Measurements from ENCODE around the gene SEZ6L.

SEZ6L gene

DNA sequence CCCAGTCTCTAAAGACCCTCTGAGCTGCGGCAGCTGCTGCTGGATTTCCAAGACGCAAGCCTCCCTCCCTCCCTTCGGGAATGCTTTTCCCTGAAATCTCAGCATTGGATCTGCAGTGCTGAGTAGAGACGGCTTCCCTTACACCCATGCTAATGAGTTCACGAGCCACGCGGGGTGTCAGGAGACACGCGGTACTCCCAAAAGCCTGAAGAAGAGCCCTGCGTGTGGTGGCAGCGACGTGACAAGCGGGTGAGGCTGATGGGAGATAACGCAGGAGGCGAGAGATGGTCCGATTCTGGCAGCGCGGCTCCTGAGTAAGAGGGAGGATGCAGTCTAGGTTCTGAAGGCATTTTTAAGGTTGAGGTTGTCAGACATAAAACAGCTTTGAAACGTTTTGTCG lies 185.4 kb downstream of the SEZ6L start:
- Histone ChIP-seq H3K79me2 (ENCODE audit: insufficient read depth, low read depth) (no peaks in the 10 kb centered on the region), H3K27ac (no peak overlapping the region), H2AFZ (ENCODE audit: low read depth) (no peak overlapping the region), H3K4me2 (no peak overlapping the region), H3K4me1 (ENCODE audit: low read depth, poor library complexity, severe bottlenecking) (no peaks in the 10 kb centered on the region), H3K36me3 (ENCODE audit: insufficient read depth) (no peaks in the 10 kb centered on the region), H3K9ac (no peak overlapping the region), H3K4me3 (IDR thresholded peaks at IDR 0.05; ENCODE audit: insufficient read depth, low read depth, low read length) (no peak overlapping the region), H3K27me3 (ENCODE audit: insufficient read depth, low read depth) (no peaks in the 10 kb centered on the region), H4K20me1 (ENCODE audit: insufficient read depth) (no peaks in the 10 kb centered on the region)
- TF ChIP-seq, protein P1, sequence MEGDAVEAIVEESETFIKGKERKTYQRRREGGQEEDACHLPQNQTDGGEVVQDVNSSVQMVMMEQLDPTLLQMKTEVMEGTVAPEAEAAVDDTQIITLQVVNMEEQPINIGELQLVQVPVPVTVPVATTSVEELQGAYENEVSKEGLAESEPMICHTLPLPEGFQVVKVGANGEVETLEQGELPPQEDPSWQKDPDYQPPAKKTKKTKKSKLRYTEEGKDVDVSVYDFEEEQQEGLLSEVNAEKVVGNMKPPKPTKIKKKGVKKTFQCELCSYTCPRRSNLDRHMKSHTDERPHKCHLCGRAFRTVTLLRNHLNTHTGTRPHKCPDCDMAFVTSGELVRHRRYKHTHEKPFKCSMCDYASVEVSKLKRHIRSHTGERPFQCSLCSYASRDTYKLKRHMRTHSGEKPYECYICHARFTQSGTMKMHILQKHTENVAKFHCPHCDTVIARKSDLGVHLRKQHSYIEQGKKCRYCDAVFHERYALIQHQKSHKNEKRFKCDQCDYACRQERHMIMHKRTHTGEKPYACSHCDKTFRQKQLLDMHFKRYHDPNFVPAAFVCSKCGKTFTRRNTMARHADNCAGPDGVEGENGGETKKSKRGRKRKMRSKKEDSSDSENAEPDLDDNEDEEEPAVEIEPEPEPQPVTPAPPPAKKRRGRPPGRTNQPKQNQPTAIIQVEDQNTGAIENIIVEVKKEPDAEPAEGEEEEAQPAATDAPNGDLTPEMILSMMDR (conservative IDR thresholded peaks at IDR 0.05; ENCODE audit: low read depth, low read length) = no peak

DNA sequence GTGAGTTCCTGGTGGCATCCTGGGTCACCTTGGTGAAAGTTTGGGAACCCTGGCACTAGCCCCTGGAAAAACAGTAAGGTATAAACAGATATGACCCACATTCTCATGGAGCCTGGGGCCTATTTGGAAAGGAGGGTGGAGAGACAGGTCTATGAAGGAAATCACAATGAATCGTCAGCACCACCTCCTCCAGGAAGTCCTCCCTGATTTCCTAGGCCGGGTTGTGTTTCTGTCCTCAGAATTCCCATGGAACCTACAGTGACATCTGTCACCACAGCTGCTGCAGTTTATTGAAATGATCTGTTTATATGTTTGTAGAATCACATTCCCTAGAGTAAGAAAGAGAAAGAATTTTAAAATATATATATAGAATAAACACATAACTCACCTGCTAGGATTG lies 188.0 kb downstream of the SEZ6L start:
- TF ChIP-seq, protein P1 (conservative IDR thresholded peaks at IDR 0.05; ENCODE audit: low read depth, low read length) = no peak
- no peaks in the 10 kb centered on the region for H3K79me2 ChIP-seq (ENCODE audit: insufficient read depth, low read depth)
- peaks cover 2% of the 10 kb centered on the region; the same call in 1 of the 2 replicates for H3K27me3 ChIP-seq (ENCODE audit: insufficient read depth, low read depth)
- no peak overlapping the region for H3K27ac ChIP-seq
- no peaks in the 10 kb centered on the region for H3K36me3 ChIP-seq (ENCODE audit: insufficient read depth)
- no peak overlapping the region for H3K4me2 ChIP-seq
- no peak overlapping the region for H3K9ac ChIP-seq
- no peak overlapping the region for H2AFZ ChIP-seq (ENCODE audit: low read depth)
- H4K20me1 ChIP-seq (ENCODE audit: insufficient read depth) = no peaks in the 10 kb centered on the region
- H3K4me3 ChIP-seq (IDR thresholded peaks at IDR 0.05; ENCODE audit: insufficient read depth, low read depth, low read length) = no peak overlapping the region
- peaks cover 10% of the 10 kb centered on the region for H3K4me1 ChIP-seq (ENCODE audit: low read depth, poor library complexity, severe bottlenecking)

DNA sequence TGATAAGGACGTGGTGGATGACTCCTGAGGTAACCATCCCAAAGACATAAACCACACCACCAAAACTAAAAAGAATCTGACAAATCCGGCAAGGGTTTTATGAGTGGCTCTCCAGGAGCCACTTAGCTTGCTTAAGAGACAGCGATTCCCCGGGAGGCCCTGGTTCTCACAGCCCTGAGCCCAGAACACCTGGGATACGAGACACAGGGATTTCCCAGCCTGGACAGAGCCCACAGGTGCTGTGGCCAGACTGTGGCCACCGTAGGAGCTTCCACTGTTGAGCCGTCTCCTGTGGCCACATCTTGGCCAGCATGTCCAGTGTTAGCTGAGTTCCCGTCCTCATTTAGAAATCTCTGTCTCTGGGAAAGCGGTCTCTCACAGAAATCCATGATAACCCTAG lies 188.6 kb downstream of the SEZ6L start:
- no peak overlapping the region for H3K4me3 ChIP-seq (IDR thresholded peaks at IDR 0.05; ENCODE audit: insufficient read depth, low read depth, low read length)
- no peaks in the 10 kb centered on the region for H4K20me1 ChIP-seq (ENCODE audit: insufficient read depth)
- peaks cover 5% of the 10 kb centered on the region; the same call in 1 of the 2 replicates for H3K27me3 ChIP-seq (ENCODE audit: insufficient read depth, low read depth)
- no peak overlapping the region for H3K27ac ChIP-seq
- peaks cover 10% of the 10 kb centered on the region for H3K4me1 ChIP-seq (ENCODE audit: low read depth, poor library complexity, severe bottlenecking)
- H3K79me2 ChIP-seq (ENCODE audit: insufficient read depth, low read depth) = no peaks in the 10 kb centered on the region
- no peak overlapping the region for H2AFZ ChIP-seq (ENCODE audit: low read depth)
- H3K36me3 ChIP-seq (ENCODE audit: insufficient read depth) = no peaks in the 10 kb centered on the region
- TF ChIP-seq, protein P1 (conservative IDR thresholded peaks at IDR 0.05; ENCODE audit: low read depth, low read length) = no peak
- no peak overlapping the region for H3K4me2 ChIP-seq
- no peak overlapping the region for H3K9ac ChIP-seq

DNA sequence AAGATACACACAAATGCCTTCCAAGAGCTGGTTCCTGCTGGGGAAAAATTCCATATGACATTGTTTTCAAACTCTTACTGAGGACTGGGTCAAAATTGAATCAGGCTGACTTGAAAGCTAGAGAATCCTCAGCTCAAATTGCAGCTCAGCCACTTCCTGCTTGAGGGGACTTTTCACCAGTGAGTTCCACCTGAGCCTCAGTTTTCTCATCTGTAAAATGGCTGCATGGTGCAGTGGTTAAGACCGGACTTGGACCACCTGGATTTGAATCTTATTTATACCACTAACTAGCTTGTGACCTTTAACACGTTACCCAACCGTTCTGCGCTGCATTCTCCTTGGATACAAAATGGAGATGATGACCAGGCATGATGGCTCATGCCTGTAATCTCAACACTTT lies 189.9 kb downstream of the SEZ6L start:
- no peak overlapping the region for H3K27ac ChIP-seq
- peaks cover 10% of the 10 kb centered on the region for H3K4me1 ChIP-seq (ENCODE audit: low read depth, poor library complexity, severe bottlenecking)
- H3K36me3 ChIP-seq (ENCODE audit: insufficient read depth) = no peaks in the 10 kb centered on the region
- no peaks in the 10 kb centered on the region for H3K79me2 ChIP-seq (ENCODE audit: insufficient read depth, low read depth)
- TF ChIP-seq, protein P1 (conservative IDR thresholded peaks at IDR 0.05; ENCODE audit: low read depth, low read length) = no peak
- H2AFZ ChIP-seq (ENCODE audit: low read depth) = no peak overlapping the region
- H3K4me2 ChIP-seq = no peak overlapping the region
- H3K9ac ChIP-seq = no peak overlapping the region
- H4K20me1 ChIP-seq (ENCODE audit: insufficient read depth) = no peaks in the 10 kb centered on the region
- no peak overlapping the region for H3K4me3 ChIP-seq (IDR thresholded peaks at IDR 0.05; ENCODE audit: insufficient read depth, low read depth, low read length)
- peaks cover 5% of the 10 kb centered on the region; the same call in 1 of the 2 replicates for H3K27me3 ChIP-seq (ENCODE audit: insufficient read depth, low read depth)

All from KMS-11 (cell line).